NCI-H2196 (cell line): ENCODE data around the gene VAC14.

ENCODE experiments used
- DNase-seq: peaks from one replicate; lab custom pipeline; 2025; ENCODE audit not compliant: unreplicated experiment; lab: John Stamatoyannopoulos, UW

Gene VAC14

DNA sequence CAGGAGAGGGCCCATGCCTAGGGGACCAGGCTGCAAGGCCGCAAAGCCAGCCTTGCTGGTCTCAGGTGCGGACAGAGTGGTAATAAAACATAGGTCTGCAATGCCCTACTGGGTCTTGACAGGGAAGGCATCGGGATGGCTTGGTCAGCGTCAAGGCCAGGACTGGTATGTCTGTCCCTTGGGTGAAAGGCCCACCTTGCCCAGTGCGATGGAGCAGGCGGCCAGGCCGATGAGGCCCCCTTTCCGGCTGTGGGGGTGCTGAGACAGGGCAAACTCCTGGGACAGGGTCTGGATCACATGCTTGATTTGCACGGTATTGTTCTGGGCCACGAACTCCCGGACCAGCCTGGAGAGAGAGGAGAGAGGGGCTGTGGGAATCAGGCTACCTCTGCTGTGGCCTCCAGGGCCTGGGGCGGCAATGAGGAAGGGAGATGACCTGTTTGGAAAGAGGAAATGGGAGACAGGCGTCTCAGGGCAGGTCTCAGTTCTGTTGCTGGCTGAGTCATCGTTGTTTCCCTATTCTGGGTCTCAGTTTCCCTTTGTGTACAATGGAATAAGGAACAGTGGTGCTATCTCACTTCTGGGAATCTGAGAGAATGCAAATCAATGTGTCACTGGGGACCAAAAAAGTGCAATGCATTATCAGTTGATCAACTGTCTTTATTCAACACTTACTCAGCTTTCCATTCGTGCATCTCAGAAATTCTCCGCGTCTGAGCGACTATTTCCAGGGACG lies 14.8 kb downstream of the VAC14 start:
- no peak for DNase-seq

DNA sequence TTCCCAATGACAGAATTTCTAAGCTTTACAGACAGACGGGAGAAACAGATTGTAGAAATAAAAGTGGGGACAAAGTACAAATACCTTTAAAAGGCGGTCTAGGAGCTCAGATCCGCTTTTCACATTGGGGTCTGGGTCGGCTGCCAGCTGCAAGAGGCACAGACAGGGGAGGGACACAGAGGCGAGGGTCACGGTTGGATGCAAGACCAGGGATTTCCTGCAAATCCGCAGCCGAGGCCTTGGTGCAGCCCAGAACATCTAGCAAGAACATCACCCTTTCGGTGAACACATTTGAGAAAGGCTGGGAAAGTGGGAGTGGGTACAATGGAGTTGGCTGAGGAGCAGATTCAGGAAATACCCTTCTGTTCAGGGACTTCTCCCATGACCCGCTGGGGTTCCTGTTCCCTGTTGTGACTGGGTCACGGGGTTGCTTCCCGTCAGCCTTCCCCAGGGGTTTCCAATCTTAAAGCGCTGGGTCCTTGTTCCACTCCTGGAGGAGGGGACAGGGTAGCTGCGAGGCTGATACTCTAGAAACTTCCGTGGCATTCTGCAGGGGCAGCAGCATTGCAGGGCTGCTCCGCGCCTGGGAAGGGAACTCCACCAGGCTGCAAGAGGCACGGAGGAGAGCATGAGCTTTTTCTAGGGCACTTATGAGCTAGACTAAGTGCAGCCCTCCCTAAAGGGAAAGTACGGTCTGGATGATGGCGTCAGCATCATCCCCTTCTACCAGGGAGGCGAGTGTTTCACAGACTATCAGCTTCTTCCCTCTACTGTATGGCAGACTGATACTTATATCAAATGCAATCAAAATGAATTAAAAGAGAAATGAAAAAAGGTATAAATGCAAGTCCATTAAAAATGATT lies 16.0 kb downstream of the VAC14 start:
- no peak for DNase-seq

- no peak for DNase-seq
Measured at GRCh38 chr16:70782237-70782636, 18.7 kb downstream of the VAC14 start.

DNA sequence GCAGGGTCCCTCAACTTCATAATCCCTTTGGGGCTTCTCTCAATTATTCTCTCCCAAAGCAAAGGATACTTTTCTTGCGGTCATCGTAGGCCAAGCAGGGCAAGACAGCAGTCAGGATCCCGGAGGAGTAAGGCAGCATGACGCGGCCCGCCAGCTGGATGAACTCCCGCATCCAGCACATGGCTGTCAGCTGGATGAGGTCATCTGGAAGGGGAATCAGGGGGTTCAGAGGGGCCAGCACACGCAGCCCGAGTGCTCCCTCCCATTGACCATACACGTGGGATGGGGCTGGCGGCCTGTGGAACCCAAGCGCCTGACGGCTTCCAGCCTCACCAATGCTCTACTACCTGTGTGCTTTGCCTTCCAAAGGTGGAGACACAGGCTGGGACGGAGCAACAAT lies 19.2 kb downstream of the VAC14 start:
- no peak for DNase-seq

DNA sequence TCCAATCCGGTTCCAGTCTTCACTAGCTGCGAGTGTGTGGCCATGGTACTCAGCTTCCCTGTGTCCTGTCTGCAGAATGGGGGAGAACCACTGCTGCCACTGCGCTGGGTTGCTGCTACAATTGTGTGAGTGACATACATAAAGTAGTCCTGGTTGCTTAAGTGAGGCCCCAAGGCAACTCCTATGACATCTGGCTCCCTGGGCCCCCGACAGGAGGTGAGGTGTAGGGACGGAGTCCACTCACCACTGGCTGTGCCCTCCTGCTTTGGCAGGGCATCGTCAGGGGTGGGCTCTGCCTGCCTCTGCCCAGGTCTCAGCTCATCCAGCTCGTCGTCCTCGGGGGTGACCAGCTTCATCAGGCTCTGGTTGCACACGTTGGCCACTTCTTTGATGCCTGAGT lies 20.4 kb downstream of the VAC14 start:
- DNase-seq, result no peak

- no peak for DNase-seq
Measured at GRCh38 chr16:70779361-70779760, 21.6 kb downstream of the VAC14 start.

- peak; percentile 32 for DNase-seq
Measured at GRCh38 chr16:70778901-70779309, 22.1 kb downstream of the VAC14 start.

- DNase-seq, result no peak
Measured at GRCh38 chr16:70777973-70778406, 23.0 kb downstream of the VAC14 start.

GRCh38 chr16:70777496-70777895 lies 23.5 kb downstream of the VAC14 start:
- DNase-seq, result no peak

DNA sequence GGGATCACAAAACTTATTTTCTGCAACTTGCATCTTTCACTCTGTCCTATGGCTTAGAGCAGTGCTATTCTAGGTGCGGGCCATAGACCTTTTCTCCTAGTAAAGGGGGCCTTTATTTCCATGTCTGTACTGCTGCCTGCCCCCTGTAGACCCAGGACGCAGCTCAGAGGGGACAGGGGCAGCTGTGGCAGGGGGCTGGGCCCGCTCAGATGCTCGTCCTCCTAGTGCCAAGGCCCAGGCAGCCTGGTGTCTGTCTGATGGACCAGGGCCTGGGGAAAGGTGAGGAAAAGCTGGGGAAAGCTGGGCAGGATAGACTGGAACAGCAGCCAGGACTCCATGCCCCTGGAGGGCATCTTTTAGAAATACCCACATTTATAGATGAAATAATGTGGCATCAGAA lies 25.6 kb downstream of the VAC14 start:
- no peak for DNase-seq

DNA sequence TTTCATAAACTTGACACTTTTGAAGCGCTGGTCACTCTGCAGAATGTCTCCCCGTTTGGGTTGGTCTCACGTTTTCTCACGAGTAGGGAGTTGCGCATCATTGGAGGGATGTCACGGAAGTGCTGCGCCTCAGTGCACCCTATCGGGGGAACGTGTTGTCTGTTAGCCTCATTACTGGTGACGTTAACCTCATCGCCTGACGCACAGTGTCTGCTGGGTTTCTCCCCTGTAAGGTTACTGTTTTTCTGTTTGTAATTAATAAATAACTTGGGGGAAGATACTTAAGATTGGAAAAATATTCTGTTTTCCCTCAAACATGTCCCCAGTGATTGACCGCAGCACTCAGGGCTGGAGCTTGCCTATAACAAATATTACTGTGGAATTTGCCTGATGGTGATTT lies 26.7 kb downstream of the VAC14 start:
- no peak for DNase-seq

- DNase-seq, result no peak
Measured at GRCh38 chr16:70772493-70772892, 28.5 kb downstream of the VAC14 start.

- DNase-seq, result peak; percentile 44
Measured at GRCh38 chr16:70770626-70771552, 30.1 kb downstream of the VAC14 start.

DNA sequence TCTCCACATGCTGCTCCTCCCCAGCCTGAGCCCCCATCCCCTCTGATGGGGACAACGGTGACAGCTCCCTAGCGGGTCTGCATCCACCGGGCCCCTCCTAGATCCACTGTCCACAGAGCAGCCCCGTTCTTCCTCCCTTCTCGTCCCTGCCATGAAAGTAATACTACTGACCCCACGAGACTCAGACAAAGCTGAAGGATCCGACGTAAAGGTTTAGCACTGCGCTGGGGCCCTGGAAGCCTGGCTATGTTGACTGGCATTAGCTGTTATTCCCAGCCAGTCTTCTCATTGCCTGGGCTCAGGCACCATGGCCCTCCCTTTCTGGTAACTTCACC lies 30.7 kb downstream of the VAC14 start:
- no peak for DNase-seq

GRCh38 chr16:70769761-70770160 lies 31.2 kb downstream of the VAC14 start:
- DNase-seq, result no peak

DNA sequence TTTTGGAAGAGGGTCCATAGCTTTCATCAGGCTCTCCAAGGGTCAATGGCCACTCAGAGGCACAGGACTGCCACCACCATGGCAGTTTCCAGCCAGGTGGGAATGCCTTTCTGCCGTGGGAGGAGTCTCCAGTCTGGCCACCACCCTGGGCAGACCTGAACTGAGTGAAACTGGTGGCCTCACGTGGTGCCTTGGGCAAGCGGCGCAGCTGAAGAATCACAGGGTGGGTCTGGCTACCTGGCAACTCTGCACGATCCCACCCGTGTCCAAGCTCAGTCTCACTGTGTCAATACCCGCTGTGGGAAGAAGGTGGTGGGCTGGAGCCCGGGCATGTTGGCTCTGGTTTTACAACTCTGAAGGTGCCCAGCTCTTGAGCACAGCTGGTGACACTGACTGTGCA lies 31.8 kb downstream of the VAC14 start:
- DNase-seq, result no peak

DNA sequence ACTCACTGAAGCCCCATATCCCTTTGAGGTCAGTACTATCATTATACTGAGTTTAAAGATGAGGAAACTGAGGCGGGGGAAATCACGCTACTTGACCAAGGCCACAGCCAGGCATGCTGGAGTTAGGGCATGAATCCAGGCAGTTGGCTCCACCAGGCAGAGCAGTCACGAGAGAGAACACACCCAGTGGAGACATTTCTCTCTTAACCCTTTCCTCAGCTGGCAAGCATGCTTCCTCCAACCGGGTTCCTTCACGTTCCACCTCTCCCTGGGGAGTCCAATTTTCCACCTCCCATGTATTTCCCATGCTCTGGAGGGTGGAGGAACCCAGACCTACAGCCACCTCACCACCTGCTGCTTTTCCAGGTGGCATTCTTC lies 32.8 kb downstream of the VAC14 start:
- no peak for DNase-seq

GRCh38 chr16:70767377-70768202 lies 33.4 kb downstream of the VAC14 start:
- DNase-seq, result no peak

DNA sequence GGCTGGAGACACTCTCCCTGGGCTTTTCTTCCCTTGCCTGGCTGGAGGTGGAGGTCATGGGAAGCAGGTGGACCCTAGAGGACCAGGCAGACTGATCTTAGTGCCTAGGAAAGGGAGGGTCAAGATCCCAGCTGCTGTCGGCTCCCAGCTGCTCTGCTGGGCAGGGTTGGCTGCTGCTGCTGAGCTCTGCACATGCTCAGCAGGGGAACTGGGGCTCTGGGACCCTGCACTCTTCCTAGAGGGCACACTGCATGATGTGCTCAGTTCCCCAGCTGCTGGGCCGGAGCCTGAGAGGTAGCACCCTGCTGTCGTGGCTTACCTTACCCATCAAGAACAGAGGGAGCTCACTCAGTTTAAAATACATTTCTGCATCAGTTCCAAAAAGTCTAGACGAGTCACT lies 34.3 kb downstream of the VAC14 start:
- DNase-seq, result no peak

DNA sequence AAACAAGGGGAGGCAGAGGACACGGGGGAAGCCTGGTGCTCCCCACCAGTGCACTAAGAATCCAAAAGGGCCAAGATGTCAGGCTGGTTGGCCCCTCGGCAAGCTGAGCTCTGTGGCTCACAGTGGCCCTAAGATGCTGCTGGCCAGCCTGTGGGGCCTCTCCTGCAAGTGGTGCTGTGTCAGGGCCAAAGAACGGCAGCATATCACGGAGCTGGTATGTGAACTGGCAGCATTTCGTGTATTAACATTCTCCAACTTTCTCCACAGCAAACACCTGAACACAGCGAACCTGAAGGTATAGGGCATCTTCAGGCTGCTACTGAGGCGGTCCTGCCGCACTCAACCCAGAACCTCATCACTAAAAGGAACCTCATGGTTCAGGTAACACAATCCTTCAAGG lies 34.8 kb downstream of the VAC14 start:
- DNase-seq, result no peak

DNA sequence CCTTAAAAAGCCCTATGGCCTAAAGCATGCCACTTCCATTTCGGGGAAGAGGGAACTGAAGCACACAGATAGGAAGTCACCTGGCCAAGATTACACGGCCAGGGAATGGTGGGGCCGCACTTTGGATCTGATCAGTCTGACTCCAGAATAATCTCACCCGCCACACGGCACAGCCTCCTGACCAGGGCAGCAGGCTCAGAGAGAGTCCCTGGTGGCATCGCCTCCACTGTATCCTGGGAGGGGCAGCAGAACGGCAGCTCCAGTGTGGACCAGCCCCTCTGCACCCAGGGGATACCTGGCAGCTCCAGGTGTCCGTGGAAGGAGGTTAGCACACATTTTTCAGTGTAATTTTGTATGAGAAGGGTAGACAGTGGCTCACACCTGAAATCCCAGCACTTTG lies 35.5 kb downstream of the VAC14 start:
- DNase-seq, result no peak
